C4-2B (cell line): ENCODE results near the gene USE1.

ENCODE experiments used
- CTCF ChIP-seq: fragments of 450-650 bp; conservative IDR thresholded peaks from 2 replicates; pipeline ENCODE4 v1.5.1; 2017; ENCODE audit warnings: mild to moderate bottlenecking
- ZFX ChIP-seq: fragments of 450-650 bp; IDR thresholded peaks from 2 replicates; pipeline ENCODE4 v1.6.1; 2017

- TF ChIP-seq CTCF (no peak), ZFX (no peak)
Observed at GRCh38 chr19:17235971-17236777, 21.0 kb downstream of the USE1 start.
